HEK293T (cell line): ENCODE results near the gene SLAMF7.

Experiments used
- CTCF ChIA-PET: fragments of 350-600 bp; formaldehyde crosslinking; extraction: SDS; loops from one replicate; lab custom pipeline; 2021; ENCODE audit warnings: antibody characterized with exemption, inconsistent platforms; lab: Yijun Ruan, JAX
- POLR2A ChIA-PET: fragments of 350-600 bp; formaldehyde crosslinking; extraction: SDS; loops from one replicate; lab custom pipeline; 2020; ENCODE audit warnings: antibody characterized with exemption, inconsistent platforms; lab: Yijun Ruan, JAX
- DNase-seq: peaks from one replicate; pipeline ENCODE4 v3.0.0; 2012; ENCODE audit warnings: mixed read lengths; ENCODE audit errors: extremely low spot score
- ARNT ChIP-seq: fragments of 450-650 bp; IDR thresholded peaks from 2 replicates; pipeline ENCODE4 v1.6.1; 2017; ENCODE audit warnings: mild to moderate bottlenecking
- BHLHE40 ChIP-seq: fragments of 450-650 bp; IDR thresholded peaks from 2 replicates; pipeline ENCODE4 v1.6.1; 2016; ENCODE audit warnings: mild to moderate bottlenecking, moderate library complexity, borderline replicate concordance
- CTBP1 ChIP-seq: fragments of 450-650 bp; IDR thresholded peaks from 2 replicates; pipeline ENCODE4 v1.6.1; 2016; ENCODE audit warnings: borderline replicate concordance
- ELF4 ChIP-seq: fragments of 450-650 bp; IDR thresholded peaks from 2 replicates; pipeline ENCODE4 v1.6.1; 2017; ENCODE audit warnings: antibody characterized with exemption
- FOXA1 ChIP-seq: fragments of 450-650 bp; IDR thresholded peaks from 2 replicates; pipeline ENCODE4 v1.6.1; 2016; ENCODE audit warnings: mild to moderate bottlenecking
- FOXK2 ChIP-seq: fragments of 450-650 bp; IDR thresholded peaks from 2 replicates; pipeline ENCODE4 v1.6.1; 2016; ENCODE audit warnings: mild to moderate bottlenecking
- FOXM1 ChIP-seq: fragments of 450-650 bp; IDR thresholded peaks from 2 replicates; pipeline ENCODE4 v1.6.1; 2017; ENCODE audit warnings: mild to moderate bottlenecking, borderline replicate concordance
- HDGF ChIP-seq: fragments of 450-650 bp; IDR thresholded peaks from 2 replicates; pipeline ENCODE4 v1.6.1; 2017; ENCODE audit warnings: antibody characterized with exemption, borderline replicate concordance
- L3MBTL2 ChIP-seq: fragments of 450-650 bp; conservative IDR thresholded peaks from 2 replicates; pipeline ENCODE4 v1.6.1; 2016; ENCODE audit warnings: mild to moderate bottlenecking
- LEF1 ChIP-seq: fragments of 450-650 bp; IDR thresholded peaks from 2 replicates; pipeline ENCODE4 v1.6.1; 2017; ENCODE audit warnings: mild to moderate bottlenecking, borderline replicate concordance
- NFRKB ChIP-seq: fragments of 450-650 bp; IDR thresholded peaks from 2 replicates; pipeline ENCODE4 v1.6.1; 2016; ENCODE audit warnings: mild to moderate bottlenecking, moderate library complexity
- PKNOX1 ChIP-seq: fragments of 450-650 bp; IDR thresholded peaks from 2 replicates; pipeline ENCODE4 v1.6.1; 2016
- SP1 ChIP-seq: fragments of 450-650 bp; IDR thresholded peaks from 2 replicates; pipeline ENCODE4 v1.6.1; 2017
- SUZ12 ChIP-seq: fragments of 450-650 bp; IDR thresholded peaks from 2 replicates; pipeline ENCODE4 v1.6.1; 2016; ENCODE audit warnings: mild to moderate bottlenecking
- TARDBP ChIP-seq: fragments of 450-650 bp; IDR thresholded peaks from 2 replicates; pipeline ENCODE4 v1.6.1; 2016
- ZNF384 ChIP-seq: fragments of 450-650 bp; IDR thresholded peaks from 2 replicates; pipeline ENCODE4 v1.6.1; 2016

SLAMF7 gene

DNA sequence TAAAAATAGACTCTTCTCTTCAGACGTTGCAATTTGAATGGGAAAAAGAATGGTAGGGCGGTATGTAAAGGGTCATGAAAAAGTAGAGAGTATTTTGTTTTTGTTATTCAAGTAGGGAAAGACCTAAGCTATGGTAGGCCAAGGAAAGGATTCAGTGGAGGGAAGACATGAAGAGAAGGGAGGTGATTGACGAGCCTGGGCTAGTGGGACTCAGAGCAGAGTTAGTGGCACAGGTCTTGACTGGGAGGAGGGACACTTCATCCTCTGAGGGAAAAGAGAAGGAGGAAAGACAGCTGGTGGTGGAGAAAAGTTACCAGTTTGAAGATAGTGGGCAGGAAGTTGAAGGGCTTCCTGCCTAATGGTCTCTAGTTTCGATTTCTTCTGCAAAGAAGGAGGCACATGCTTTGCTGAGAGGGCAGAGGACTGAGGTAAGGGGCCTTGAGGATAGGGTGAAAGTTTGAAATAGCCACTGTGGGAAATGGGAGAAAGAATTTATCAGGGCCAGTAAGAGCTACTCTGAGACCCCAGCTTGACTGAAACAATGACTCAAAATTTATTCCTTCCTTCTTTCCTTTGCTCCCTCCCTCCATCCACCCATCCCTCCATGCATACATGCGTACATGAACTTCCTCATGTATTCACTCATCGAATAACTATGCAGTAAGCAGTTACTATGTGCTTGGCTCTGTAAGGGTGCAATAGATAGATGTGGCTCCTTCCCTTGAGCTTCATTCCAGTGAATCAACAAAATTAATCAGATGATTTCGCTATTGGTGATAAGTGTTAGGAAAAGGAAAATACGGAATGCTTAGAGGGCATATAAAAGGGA, 31.6 kb upstream of the SLAMF7 start:
- CTCF ChIA-PET, result no interaction called here
- DNase-seq, result no peak
- POLR2A ChIA-PET, result no interaction called here
- TF ChIP-seq PKNOX1, result no peak
- TF ChIP-seq ZNF384, result no peak
- no peak for TF ChIP-seq LEF1
- no peak for TF ChIP-seq BHLHE40
- no peak for TF ChIP-seq ELF4
- no peak for TF ChIP-seq FOXA1
- no peak for TF ChIP-seq TARDBP
- TF ChIP-seq FOXM1, result no peak
- TF ChIP-seq SP1, result no peak
- no peak for TF ChIP-seq L3MBTL2
- no peak for TF ChIP-seq SUZ12
- no peak for TF ChIP-seq FOXK2
- TF ChIP-seq CTBP1, result no peak
- no peak for TF ChIP-seq ARNT
- TF ChIP-seq NFRKB, result no peak
- no peak for TF ChIP-seq HDGF

GRCh38 chr1:160708118-160708517, 30.9 kb upstream of the SLAMF7 start:
- TF ChIP-seq TARDBP, result no peak
- TF ChIP-seq FOXA1, result no peak
- no peak for TF ChIP-seq SP1
- TF ChIP-seq FOXM1, result no peak
- no peak for TF ChIP-seq ELF4
- no peak for TF ChIP-seq L3MBTL2
- TF ChIP-seq ZNF384, result no peak
- no peak for TF ChIP-seq SUZ12
- TF ChIP-seq PKNOX1, result no peak
- TF ChIP-seq CTBP1, result no peak
- TF ChIP-seq LEF1, result no peak
- no peak for TF ChIP-seq HDGF
- TF ChIP-seq FOXK2, result no peak
- no peak for TF ChIP-seq NFRKB
- TF ChIP-seq ARNT, result no peak
- DNase-seq, result no peak
- CTCF ChIA-PET, result no interaction called here
- POLR2A ChIA-PET, result no interaction called here

DNA sequence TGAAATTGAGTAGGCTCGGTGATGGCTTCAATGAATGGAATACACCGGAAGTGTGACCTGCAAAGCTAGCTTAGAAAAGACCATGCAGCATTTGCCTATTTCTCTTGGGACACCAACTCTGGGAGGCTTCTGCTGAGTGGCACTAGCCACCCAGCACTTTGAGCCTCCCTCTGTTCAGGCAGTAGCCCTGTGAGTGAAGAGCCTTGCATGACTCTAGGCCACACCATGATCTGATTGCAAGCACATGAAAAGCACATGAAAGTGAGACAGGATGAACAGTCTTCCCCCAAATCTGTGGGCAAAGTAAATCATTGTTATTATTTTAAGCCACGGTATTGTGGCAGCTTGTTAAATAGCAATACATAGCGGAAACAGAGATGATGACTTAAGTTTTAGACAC, 30.2 kb upstream of the SLAMF7 start:
- CTCF ChIA-PET, result no interaction called here
- POLR2A ChIA-PET, result no interaction called here
- TF ChIP-seq HDGF, result no peak
- TF ChIP-seq LEF1, result no peak
- no peak for TF ChIP-seq TARDBP
- TF ChIP-seq ZNF384, result no peak
- no peak for TF ChIP-seq FOXK2
- no peak for TF ChIP-seq SP1
- TF ChIP-seq FOXA1, result no peak
- no peak for TF ChIP-seq CTBP1
- TF ChIP-seq ELF4, result no peak
- no peak for TF ChIP-seq NFRKB
- TF ChIP-seq BHLHE40, result no peak
- TF ChIP-seq SUZ12, result no peak
- TF ChIP-seq PKNOX1, result no peak
- no peak for TF ChIP-seq FOXM1
- no peak for TF ChIP-seq ARNT
- TF ChIP-seq L3MBTL2, result no peak
- no peak for DNase-seq

GRCh38 chr1:160709715-160710114, 29.3 kb upstream of the SLAMF7 start:
- TF ChIP-seq LEF1, result no peak
- no peak for TF ChIP-seq PKNOX1
- TF ChIP-seq SUZ12, result no peak
- CTCF ChIA-PET, result no interaction called here
- no peak for DNase-seq
- POLR2A ChIA-PET, result no interaction called here

- TF ChIP-seq LEF1, result no peak
- TF ChIP-seq SP1, result no peak
- TF ChIP-seq ELF4, result no peak
- no peak for TF ChIP-seq FOXM1
- no peak for TF ChIP-seq CTBP1
- TF ChIP-seq ARNT, result no peak
- TF ChIP-seq NFRKB, result no peak
- no peak for TF ChIP-seq TARDBP
- TF ChIP-seq L3MBTL2, result no peak
- TF ChIP-seq BHLHE40, result no peak
- TF ChIP-seq SUZ12, result no peak
- TF ChIP-seq HDGF, result no peak
- DNase-seq, result no peak
- ChIA-PET CTCF (no interaction called here), POLR2A (no interaction called here)
Observed at GRCh38 chr1:160710517-160711252, 28.4 kb upstream of the SLAMF7 start.
